ENCODE results near the gene KIF18A. TPM values are rescaled to one million over a fixed set of nuclear protein-coding genes. Genes with fewer than 3 reads are reported as not detected.

Gene KIF18A
- polyA plus RNA-seq, 1 donor from 2014 or later = 0.83 TPM

DNA sequence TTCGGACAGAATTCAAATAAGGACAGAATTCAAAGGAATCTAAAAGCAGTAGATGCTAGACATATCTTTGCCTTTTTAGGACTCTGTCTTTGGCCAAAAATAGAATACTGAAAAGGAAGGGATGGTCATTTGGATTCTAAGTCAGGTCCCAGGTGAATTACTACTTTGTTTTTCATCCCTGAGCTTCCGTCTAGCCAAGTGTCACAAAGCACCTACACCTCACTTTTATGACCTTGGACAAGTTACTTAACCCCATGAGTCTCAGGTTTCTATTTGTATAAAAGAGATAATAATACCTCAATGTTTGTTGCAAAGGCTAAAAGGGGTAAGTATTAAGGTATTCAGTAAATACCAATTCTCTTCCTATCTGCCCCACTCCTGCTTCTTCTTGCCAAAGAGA is 7.3 kb downstream of the KIF18A start:
- no peak overlapping the region for H2AFZ ChIP-seq (ENCODE audit: low read depth, low read length)
- TF ChIP-seq SMC3 (conservative IDR thresholded peaks at IDR 0.05; ENCODE audit: poor library complexity) = no peak
- no peak for TF ChIP-seq RAD21 (conservative IDR thresholded peaks at IDR 0.05)
- no peak for TF ChIP-seq EZH2 (IDR thresholded peaks at IDR 0.05; ENCODE audit: borderline replicate concordance, insufficient read depth, low read length, poor library complexity, severe bottlenecking)
- TF ChIP-seq EP300 (conservative IDR thresholded peaks at IDR 0.05; ENCODE audit: poor library complexity, severe bottlenecking) = no peak
- TF ChIP-seq POLR2AphosphoS5 (IDR thresholded peaks at IDR 0.05) = no peak
- TF ChIP-seq, protein P1, sequence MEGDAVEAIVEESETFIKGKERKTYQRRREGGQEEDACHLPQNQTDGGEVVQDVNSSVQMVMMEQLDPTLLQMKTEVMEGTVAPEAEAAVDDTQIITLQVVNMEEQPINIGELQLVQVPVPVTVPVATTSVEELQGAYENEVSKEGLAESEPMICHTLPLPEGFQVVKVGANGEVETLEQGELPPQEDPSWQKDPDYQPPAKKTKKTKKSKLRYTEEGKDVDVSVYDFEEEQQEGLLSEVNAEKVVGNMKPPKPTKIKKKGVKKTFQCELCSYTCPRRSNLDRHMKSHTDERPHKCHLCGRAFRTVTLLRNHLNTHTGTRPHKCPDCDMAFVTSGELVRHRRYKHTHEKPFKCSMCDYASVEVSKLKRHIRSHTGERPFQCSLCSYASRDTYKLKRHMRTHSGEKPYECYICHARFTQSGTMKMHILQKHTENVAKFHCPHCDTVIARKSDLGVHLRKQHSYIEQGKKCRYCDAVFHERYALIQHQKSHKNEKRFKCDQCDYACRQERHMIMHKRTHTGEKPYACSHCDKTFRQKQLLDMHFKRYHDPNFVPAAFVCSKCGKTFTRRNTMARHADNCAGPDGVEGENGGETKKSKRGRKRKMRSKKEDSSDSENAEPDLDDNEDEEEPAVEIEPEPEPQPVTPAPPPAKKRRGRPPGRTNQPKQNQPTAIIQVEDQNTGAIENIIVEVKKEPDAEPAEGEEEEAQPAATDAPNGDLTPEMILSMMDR (IDR thresholded peaks at IDR 0.05; ENCODE audit: poor library complexity, severe bottlenecking) = no peak
- TF ChIP-seq, protein P2, sequence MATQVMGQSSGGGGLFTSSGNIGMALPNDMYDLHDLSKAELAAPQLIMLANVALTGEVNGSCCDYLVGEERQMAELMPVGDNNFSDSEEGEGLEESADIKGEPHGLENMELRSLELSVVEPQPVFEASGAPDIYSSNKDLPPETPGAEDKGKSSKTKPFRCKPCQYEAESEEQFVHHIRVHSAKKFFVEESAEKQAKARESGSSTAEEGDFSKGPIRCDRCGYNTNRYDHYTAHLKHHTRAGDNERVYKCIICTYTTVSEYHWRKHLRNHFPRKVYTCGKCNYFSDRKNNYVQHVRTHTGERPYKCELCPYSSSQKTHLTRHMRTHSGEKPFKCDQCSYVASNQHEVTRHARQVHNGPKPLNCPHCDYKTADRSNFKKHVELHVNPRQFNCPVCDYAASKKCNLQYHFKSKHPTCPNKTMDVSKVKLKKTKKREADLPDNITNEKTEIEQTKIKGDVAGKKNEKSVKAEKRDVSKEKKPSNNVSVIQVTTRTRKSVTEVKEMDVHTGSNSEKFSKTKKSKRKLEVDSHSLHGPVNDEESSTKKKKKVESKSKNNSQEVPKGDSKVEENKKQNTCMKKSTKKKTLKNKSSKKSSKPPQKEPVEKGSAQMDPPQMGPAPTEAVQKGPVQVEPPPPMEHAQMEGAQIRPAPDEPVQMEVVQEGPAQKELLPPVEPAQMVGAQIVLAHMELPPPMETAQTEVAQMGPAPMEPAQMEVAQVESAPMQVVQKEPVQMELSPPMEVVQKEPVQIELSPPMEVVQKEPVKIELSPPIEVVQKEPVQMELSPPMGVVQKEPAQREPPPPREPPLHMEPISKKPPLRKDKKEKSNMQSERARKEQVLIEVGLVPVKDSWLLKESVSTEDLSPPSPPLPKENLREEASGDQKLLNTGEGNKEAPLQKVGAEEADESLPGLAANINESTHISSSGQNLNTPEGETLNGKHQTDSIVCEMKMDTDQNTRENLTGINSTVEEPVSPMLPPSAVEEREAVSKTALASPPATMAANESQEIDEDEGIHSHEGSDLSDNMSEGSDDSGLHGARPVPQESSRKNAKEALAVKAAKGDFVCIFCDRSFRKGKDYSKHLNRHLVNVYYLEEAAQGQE (IDR thresholded peaks at IDR 0.05; ENCODE audit: borderline replicate concordance) = no peak
- no peak for TF ChIP-seq MXI1 (conservative IDR thresholded peaks at IDR 0.05; ENCODE audit: poor library complexity, severe bottlenecking)
- TF ChIP-seq TAF1 (IDR thresholded peaks at IDR 0.05; ENCODE audit: low read depth) = no peak
- no peak overlapping the region for H3K4me3 ChIP-seq (ENCODE audit: low read length)
- no peak overlapping the region for H3K9ac ChIP-seq (ENCODE audit: low read length)
- no peaks in the 10 kb centered on the region for H3K9me2 ChIP-seq (ENCODE audit: insufficient read depth, low read length)
- peaks cover 52% of the 10 kb centered on the region for H3K79me2 ChIP-seq (replicated peaks; ENCODE audit: insufficient read depth, low read length)
- no peaks in the 10 kb centered on the region for H3K36me3 ChIP-seq (ENCODE audit: insufficient read depth, low read length)
- H3K4me2 ChIP-seq (ENCODE audit: low read length) = no peak overlapping the region
- H3K9me3 ChIP-seq (ENCODE audit: low read length) = no peaks in the 10 kb centered on the region
- no peaks in the 10 kb centered on the region for H3K27me3 ChIP-seq (ENCODE audit: insufficient read depth, low read depth, low read length)
- H3K27ac ChIP-seq (ENCODE audit: low read length) = no peak overlapping the region
- H3F3A ChIP-seq (ENCODE audit: insufficient read depth, low read length, poor library complexity, severe bottlenecking) = no peaks in the 10 kb centered on the region
- no peaks in the 10 kb centered on the region for H4K20me1 ChIP-seq (ENCODE audit: insufficient read depth)

DNA sequence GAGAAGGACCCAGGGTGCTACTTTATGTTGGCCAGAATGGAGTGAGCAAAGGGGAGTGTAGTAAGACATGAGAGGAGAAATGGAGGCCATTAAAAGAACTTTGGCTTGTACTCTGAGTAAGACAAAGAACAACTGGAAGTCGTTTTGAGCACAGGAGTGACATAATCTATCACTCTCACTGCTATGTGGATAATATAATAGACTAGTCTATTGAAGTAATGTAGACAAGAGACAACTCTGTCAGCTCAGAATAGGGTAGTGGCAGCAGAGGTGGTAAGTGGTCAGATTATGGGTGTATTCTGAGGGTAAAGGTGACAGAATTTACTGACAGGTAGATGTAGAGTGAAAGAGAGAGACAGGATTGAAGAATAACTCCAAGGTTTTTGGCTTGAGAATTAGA is 8.2 kb downstream of the KIF18A start:
- no peaks in the 10 kb centered on the region for H3K36me3 ChIP-seq (ENCODE audit: insufficient read depth, low read length)
- peaks cover 42% of the 10 kb centered on the region for H3K79me2 ChIP-seq (replicated peaks; ENCODE audit: insufficient read depth, low read length)
- no peak overlapping the region for H3K27ac ChIP-seq (ENCODE audit: low read length)
- no peak overlapping the region for H3K4me3 ChIP-seq (ENCODE audit: low read length)
- H2AFZ ChIP-seq (ENCODE audit: low read depth, low read length) = no peak overlapping the region
- no peaks in the 10 kb centered on the region for H3K27me3 ChIP-seq (ENCODE audit: insufficient read depth, low read depth, low read length)
- H3K9me3 ChIP-seq (ENCODE audit: low read length) = no peaks in the 10 kb centered on the region
- H4K20me1 ChIP-seq (ENCODE audit: insufficient read depth) = no peaks in the 10 kb centered on the region
- TF ChIP-seq, protein P2 (IDR thresholded peaks at IDR 0.05; ENCODE audit: borderline replicate concordance) = no peak
- no peak for TF ChIP-seq TAF1 (IDR thresholded peaks at IDR 0.05; ENCODE audit: low read depth)
- no peak for TF ChIP-seq RAD21 (conservative IDR thresholded peaks at IDR 0.05)
- TF ChIP-seq POLR2AphosphoS5 (IDR thresholded peaks at IDR 0.05) = no peak
- no peak for TF ChIP-seq SMC3 (conservative IDR thresholded peaks at IDR 0.05; ENCODE audit: poor library complexity)
- TF ChIP-seq EZH2 (IDR thresholded peaks at IDR 0.05; ENCODE audit: borderline replicate concordance, insufficient read depth, low read length, poor library complexity, severe bottlenecking) = no peak
- no peaks in the 10 kb centered on the region for H3K9me2 ChIP-seq (ENCODE audit: insufficient read depth, low read length)
- H3F3A ChIP-seq (ENCODE audit: insufficient read depth, low read length, poor library complexity, severe bottlenecking) = no peaks in the 10 kb centered on the region
- no peak overlapping the region for H3K4me2 ChIP-seq (ENCODE audit: low read length)
- no peak overlapping the region for H3K9ac ChIP-seq (ENCODE audit: low read length)
